ENCODE results near the gene MTMR1. TPM values are rescaled to one million over a fixed set of nuclear protein-coding genes. Genes with fewer than 3 reads are reported as not detected.

Gene MTMR1
- total RNA-seq, 1 experiment from 2014 or later, result 36.1 TPM

DNA sequence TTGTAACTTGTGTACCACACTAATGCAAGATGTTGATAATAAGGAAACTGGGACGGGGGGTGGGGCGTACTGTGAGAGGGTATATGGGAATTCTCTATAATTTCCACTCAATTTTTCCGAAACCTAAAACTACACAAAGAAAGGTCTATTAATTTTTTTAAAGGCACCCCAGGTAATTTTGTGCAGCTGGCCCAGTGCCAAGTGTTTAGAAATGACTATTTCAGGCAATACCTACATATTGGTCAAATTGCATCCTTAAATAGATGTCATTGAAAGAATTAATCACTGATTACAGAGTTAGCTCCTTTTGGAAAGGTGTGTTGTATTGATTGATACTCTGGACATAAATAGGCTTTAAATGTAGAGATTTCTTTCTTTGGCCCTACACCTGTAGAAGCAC, 10.1 kb upstream of the MTMR1 start:
- Histone ChIP-seq H3K27ac (ENCODE audit: low read length) (no peak overlapping the region), H3K4me3 (ENCODE audit: low read depth in 2 of 2, low read length in 2 of 2) (no peak overlapping the region), H3K9me3 (ENCODE audit: control insufficient read depth, insufficient read depth, low read depth, low read length) (no peaks in the 10 kb centered on the region), H3K4me1 (ENCODE audit: control insufficient read depth, insufficient read depth, low read length) (no peaks in the 10 kb centered on the region), H3K27me3 (ENCODE audit: control insufficient read depth, insufficient read depth, low read length) (no peaks in the 10 kb centered on the region), H3K36me3 (ENCODE audit: control insufficient read depth, insufficient read depth, low read length) (no peaks in the 10 kb centered on the region)
- intact Hi-C loops (cut with micrococcal nuclease; ENCODE audit: unreplicated experiment) (loop anchor here (10.0 kb wide), 1 partner anchor 318 kb away; the partner anchor contains the start of gene MAMLD1), in situ Hi-C loops (cut with HindIII; ENCODE audit: low pct_unique_long_range_greater_than_20kb, low sequenced_read_pairs) (no loop called here)
- ATAC-seq (no peak), DNase-seq (ENCODE audit: low read depth, low spot score) (no peak)
- no peak for TF ChIP-seq TCF7L2 (IDR thresholded peaks at IDR 0.05; ENCODE audit: low read depth, low read length)
- TF ChIP-seq SIN3A (IDR thresholded peaks at IDR 0.05; ENCODE audit: borderline replicate concordance, insufficient read depth, low read depth, low read length), result no peak
- TF ChIP-seq, protein P1, sequence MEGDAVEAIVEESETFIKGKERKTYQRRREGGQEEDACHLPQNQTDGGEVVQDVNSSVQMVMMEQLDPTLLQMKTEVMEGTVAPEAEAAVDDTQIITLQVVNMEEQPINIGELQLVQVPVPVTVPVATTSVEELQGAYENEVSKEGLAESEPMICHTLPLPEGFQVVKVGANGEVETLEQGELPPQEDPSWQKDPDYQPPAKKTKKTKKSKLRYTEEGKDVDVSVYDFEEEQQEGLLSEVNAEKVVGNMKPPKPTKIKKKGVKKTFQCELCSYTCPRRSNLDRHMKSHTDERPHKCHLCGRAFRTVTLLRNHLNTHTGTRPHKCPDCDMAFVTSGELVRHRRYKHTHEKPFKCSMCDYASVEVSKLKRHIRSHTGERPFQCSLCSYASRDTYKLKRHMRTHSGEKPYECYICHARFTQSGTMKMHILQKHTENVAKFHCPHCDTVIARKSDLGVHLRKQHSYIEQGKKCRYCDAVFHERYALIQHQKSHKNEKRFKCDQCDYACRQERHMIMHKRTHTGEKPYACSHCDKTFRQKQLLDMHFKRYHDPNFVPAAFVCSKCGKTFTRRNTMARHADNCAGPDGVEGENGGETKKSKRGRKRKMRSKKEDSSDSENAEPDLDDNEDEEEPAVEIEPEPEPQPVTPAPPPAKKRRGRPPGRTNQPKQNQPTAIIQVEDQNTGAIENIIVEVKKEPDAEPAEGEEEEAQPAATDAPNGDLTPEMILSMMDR (IDR thresholded peaks at IDR 0.05), result no peak
- no peak for TF ChIP-seq POLR2AphosphoS5 (IDR thresholded peaks at IDR 0.05; ENCODE audit: low read depth, low read length)
- TF ChIP-seq, protein P2, sequence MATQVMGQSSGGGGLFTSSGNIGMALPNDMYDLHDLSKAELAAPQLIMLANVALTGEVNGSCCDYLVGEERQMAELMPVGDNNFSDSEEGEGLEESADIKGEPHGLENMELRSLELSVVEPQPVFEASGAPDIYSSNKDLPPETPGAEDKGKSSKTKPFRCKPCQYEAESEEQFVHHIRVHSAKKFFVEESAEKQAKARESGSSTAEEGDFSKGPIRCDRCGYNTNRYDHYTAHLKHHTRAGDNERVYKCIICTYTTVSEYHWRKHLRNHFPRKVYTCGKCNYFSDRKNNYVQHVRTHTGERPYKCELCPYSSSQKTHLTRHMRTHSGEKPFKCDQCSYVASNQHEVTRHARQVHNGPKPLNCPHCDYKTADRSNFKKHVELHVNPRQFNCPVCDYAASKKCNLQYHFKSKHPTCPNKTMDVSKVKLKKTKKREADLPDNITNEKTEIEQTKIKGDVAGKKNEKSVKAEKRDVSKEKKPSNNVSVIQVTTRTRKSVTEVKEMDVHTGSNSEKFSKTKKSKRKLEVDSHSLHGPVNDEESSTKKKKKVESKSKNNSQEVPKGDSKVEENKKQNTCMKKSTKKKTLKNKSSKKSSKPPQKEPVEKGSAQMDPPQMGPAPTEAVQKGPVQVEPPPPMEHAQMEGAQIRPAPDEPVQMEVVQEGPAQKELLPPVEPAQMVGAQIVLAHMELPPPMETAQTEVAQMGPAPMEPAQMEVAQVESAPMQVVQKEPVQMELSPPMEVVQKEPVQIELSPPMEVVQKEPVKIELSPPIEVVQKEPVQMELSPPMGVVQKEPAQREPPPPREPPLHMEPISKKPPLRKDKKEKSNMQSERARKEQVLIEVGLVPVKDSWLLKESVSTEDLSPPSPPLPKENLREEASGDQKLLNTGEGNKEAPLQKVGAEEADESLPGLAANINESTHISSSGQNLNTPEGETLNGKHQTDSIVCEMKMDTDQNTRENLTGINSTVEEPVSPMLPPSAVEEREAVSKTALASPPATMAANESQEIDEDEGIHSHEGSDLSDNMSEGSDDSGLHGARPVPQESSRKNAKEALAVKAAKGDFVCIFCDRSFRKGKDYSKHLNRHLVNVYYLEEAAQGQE (IDR thresholded peaks at IDR 0.05; ENCODE audit: insufficient read depth in 1 of 2, low read depth in 2 of 2, low read length in 1 of 2), result no peak
- BruUV-seq (replicated peaks), result no TSS peak
- CTCF ChIA-PET, result interaction anchor here (0.6 to 1.0 kb wide), 4 partner anchors 33 to 743 kb away, joined by 3 to 4 read pairs (median 3); no protein-coding TSS in a partner anchor
- POLR2A ChIA-PET, result no interaction called here

DNA sequence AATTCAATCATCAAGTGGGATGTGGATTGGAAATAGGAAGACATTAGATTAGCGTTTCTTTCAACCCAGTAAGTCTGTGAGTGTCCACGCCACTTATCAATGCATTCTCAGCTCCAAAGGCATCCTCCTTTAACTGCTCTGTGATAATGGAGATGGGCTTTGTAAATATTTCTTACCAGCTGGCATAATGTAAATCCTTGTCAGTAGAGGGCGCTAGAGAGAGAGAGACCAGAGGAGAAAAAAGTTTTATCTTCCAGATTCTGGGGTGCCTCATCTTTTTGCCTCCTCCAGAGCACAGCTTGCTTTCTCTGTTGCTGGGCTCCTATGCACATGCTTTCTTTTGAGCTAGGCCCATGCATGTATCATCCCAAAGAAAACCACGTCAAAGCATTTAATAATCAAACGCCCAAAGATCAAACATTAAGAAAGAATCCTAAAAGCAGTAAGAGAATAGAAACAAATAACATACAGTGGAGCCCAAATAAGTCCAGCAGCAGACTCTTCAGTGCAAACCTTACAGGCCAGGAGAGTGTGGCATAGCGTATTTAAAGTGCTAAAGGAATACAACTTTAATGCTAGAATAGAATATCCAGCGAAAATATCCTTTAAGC, 9.6 kb upstream of the MTMR1 start:
- 0 out of 2 replicates have a peak, but pooled peaks have one; percentile 51 for ATAC-seq
- Histone ChIP-seq H3K27me3 (ENCODE audit: control insufficient read depth, insufficient read depth, low read length) (no peaks in the 10 kb centered on the region), H3K4me1 (ENCODE audit: control insufficient read depth, insufficient read depth, low read length) (peaks cover 2% of the 10 kb centered on the region; the same call in 1 of the 2 replicates), H3K36me3 (ENCODE audit: control insufficient read depth, insufficient read depth, low read length) (no peaks in the 10 kb centered on the region), H3K9me3 (ENCODE audit: control insufficient read depth, insufficient read depth, low read depth, low read length) (no peaks in the 10 kb centered on the region), H3K27ac (ENCODE audit: low read length) (no peak overlapping the region), H3K4me3 (ENCODE audit: low read depth in 2 of 2, low read length in 2 of 2) (no peak overlapping the region)
- TF ChIP-seq SIN3A (IDR thresholded peaks at IDR 0.05; ENCODE audit: borderline replicate concordance, insufficient read depth, low read depth, low read length) (no peak), TCF7L2 (IDR thresholded peaks at IDR 0.05; ENCODE audit: low read depth, low read length) (no peak), POLR2AphosphoS5 (IDR thresholded peaks at IDR 0.05; ENCODE audit: low read depth, low read length) (no peak)
- TF ChIP-seq, protein P1 (IDR thresholded peaks at IDR 0.05), result peak; percentile 81
- TF ChIP-seq, protein P2 (IDR thresholded peaks at IDR 0.05; ENCODE audit: insufficient read depth in 1 of 2, low read depth in 2 of 2, low read length in 1 of 2), result no peak
- in situ Hi-C loops (cut with HindIII; ENCODE audit: low pct_unique_long_range_greater_than_20kb, low sequenced_read_pairs) (no loop called here), intact Hi-C loops (cut with micrococcal nuclease; ENCODE audit: unreplicated experiment) (loop anchor here (10.0 kb wide), 1 partner anchor 319 kb away; the partner anchor contains the start of gene MAMLD1)
- no TSS peak for BruUV-seq (replicated peaks)
- POLR2A ChIA-PET, result no interaction called here
- CTCF ChIA-PET, result interaction anchor here (0.6 to 1.0 kb wide), 4 partner anchors 32 to 743 kb away, joined by 3 to 4 read pairs (median 3); no protein-coding TSS in a partner anchor
- no peak for DNase-seq (ENCODE audit: low read depth, low spot score)
